Right renal pelvis (tissue), 4 donors: ENCODE measurements around the gene KRTCAP2. TPM values are rescaled to one million over a fixed set of nuclear protein-coding genes. Genes with fewer than 3 reads are reported as not detected.

Source experiments
- DNase-seq, 4 donors: peaks; one replicate each; pipeline ENCODE4 v3.0.0-alpha.2; 2013; ENCODE audit warnings: low read depth in 4 of 4, low spot score in 3 of 4, missing footprints in 1 of 4
- polyA plus RNA-seq, 4 donors: library from polyadenylated mRNA; unstranded; fragments of 120-200 nt; gene quantifications; one replicate each; pipeline ENCODE4 v1.2.1, GENCODE V29; 2013; ENCODE audit not compliant: insufficient read length in 4 of 4

Gene KRTCAP2
- polyA plus RNA-seq, 4 donors, result 137 to 177 (median 153) TPM

DNA sequence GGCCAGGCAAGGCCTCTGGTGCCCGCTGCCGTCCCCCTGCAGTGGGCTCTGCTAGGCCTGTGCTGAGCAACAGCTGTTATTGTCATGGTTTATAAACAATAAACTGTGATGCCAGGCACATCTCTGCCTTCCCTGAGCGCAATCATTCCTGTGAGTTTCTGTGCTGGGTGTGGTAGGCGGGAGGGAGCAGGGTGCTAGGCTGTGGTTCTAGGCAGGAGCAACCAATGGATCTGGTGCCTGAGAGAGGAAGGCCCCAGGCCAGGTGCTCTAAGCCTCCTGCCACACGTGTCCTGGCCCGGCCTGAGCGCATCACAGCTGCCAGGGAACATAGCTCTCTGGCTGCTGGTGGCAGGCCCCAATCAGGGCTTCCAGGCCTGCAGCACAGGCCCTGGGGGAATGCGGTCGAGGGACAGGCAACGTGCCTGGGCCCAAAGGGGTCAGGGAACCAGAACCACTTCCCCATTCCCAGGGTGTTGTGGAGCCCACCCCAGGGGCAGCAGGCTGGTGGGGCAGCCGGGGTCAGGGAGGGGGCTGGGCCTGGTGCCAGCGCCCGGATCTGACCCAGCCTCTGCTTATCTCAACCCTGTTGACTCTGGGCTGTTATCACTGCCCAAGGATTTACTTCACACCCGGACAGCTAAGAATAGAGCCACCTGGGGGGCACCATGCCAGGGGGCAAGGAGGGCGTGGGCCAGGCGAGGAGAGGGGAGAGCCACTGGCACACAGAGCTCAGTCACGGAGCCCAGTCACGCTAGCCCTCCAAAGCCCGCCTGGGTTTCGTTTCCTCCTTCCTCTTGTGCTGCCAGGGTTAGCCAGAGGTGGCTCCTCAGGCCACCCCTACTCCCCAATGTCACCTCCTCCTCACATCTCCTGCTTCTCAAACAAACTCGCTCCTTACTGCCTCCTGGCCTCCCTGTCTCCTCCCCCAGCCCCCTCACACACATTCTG, 12.0 kb upstream of the KRTCAP2 start:
- no peak for DNase-seq

DNA sequence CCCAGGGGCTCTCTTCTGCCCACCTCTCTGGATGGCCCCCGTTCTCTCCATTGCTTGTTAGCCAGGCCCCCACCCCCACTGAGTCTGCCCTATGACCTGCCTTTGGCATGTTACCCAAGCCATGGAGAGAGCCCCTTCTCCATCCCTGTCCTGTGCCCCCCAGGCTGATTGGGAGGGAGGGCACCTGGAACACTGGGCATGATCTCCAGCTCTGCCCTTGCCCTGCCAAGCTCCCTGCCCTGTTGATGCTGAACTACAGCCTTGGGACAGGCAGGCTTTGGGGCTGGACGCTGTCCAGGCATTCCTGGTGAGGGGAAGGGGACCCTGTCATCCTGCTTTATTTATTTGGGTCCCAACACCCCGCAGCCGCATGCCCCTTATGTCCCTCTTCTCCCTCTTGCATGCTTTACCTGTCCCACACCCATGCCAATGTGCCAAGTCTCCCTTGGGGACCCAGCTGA, 11.3 kb upstream of the KRTCAP2 start:
- no peak for DNase-seq

DNA sequence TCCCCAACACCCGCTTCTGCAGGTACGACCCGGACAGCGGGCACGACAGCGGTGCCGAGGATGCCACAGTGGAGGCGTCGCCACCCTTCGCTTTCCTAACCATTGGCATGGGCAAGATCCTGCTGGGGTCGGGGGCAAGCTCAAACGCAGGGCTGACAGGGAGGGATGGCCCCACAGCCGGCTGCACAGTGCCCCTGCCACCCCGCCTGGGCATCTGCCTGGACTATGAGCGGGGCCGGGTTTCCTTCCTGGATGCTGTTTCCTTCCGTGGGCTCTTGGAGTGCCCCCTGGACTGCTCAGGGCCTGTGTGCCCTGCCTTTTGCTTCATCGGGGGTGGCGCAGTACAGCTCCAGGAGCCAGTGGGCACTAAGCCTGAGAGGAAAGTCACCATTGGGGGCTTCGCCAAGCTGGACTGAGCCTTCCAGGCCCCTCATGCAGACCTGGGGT, 10.7 kb upstream of the KRTCAP2 start:
- no peak for DNase-seq

DNA sequence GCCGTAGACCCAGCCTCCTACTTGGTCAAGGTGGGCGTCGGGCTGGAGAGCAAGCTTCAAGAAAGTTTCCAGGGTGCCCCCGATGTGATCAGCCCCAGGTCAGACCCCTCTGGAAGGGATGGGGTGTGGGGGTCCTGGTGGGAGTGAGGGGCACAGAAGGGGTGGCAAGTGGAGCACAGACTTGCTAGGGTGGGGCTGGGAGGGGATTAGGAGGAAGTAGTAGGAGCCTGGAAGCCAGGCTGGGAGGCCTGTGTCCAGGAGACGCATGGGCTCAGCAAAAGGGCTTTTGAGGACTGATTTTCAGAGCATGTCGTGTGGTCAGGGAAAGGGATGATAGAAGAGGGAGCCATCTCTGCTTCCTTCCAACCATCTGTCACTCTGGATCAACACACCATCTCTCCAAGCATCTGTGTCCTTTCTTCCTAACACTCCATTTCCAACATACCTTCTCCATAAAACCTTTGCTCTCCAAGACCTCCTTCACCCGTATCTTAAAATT, 9.0 kb upstream of the KRTCAP2 start:
- DNase-seq, result no peak

DNA sequence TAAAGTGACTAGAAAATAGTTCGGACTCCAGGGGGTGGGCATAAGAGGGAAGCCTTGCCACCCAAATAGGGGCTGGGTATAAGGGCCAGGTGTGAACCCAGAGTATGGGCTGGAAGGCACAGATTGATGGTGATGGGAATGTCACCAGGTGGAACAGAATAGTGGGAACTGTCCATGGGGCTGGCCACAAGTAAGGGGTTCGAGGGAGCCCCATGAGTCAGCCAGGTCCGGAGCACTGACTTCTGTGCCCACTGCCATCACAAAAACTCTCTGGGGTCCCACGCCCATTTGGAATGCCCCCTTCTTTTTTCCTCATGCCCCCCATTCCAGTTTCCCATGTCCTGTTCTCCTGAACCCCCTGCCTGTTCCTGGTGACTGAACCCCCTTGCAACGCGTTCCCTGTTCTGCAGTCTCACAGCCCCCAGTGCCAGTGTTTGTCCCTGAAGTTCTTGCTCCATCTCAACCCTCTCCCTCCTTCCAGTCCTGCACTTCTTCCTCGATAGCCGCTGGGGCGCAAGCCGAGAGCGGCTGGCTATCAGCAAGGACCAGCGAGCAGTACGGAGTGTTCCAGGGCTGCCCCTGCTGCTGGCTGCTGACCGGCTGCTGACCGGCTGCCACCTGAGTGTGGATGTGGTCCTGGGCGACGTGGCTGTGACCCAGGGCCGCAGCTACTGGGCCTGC, 8.4 kb upstream of the KRTCAP2 start:
- no peak for DNase-seq

DNA sequence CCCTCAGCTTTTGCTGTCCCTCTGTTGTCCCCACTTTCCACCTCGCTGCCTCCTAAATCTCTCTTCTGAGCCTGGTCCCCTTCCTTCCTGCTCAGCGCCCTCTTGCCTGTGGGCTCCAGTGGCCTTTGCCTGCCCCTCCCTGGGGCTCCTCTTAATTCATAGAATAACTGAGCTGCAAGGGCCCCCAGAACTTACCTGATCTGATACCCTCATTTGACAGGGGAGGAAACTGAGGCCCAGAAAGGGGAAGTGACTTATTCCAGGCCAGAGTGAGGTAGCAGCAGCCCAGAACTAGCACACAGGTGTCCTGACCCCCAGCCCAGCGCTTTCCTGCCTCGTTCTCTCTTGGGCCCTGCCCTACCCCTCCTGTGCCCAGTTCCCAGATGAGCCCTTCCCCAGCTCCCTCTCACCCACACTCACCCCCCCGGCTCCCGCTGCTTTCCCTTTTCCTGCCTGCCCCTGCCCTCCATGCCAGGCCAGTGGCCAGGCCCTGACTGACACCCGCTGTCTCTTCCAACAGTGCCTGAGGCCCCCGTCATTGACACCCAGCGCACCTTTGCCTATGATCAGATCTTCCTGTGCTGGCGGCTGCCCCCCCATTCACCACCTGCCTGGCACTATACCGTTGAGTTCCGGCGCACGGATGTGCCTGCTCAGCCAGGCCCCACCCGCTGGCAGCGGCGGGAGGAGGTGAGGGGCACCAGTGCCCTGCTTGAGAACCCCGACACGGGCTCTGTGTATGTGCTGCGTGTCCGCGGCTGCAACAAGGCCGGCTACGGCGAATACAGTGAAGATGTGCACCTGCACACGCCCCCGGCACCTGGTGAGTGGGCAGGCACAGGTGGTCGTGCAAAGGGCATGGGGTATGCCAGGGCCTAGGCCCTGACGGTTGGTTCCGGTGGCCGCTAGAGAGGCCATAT, 6.3 kb upstream of the KRTCAP2 start:
- DNase-seq, result no peak

DNA sequence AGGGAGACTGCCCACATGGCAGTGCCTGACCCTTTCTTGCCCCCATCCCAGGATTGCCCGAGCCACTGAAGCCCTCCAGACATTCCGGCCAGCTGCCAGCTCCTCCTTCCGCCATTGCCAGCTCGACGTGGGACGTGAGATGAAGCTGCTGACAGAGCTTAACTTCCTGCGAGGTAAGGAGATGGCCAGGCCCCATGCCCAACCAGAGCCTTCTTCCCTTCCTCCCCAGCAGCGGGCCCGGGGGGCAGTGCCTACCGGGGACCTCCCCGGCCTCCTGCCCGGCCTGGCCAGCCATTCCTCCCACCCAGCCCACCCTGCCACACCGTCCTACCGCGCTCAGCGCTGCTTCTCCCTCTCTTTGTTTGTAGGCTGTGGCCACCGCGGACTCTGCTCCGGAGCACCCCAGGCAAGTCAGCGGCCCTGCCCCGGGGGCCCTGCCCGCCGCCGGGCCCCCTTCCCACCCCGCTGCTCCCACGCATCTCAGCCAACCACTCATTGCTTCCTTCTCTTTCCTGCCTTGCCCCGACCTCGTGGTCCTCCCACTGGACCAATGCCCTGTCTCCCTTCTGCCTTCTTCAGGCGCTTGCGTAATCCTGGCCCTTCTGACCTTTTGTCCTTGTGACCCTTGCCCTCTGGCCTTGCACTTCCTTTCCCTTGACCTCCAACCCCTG, 5.5 kb upstream of the KRTCAP2 start:
- no peak for DNase-seq

DNA sequence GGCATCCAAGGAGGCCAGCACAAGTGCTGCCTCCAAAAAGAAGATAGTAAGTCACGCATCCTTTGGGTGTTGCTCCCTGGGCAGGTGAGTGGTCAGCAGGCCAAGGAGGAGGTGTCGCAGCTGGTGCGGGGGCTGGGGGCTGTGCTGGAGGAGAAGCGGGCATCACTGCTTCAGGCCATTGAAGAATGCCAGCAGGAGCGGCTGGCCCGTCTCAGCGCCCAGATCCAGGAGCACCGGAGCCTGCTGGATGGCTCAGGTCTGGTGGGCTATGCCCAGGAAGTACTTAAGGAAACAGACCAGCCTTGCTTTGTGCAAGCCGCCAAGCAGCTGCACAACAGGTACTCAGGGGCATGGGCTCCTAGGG, 4.8 kb upstream of the KRTCAP2 start:
- no peak for DNase-seq

DNA sequence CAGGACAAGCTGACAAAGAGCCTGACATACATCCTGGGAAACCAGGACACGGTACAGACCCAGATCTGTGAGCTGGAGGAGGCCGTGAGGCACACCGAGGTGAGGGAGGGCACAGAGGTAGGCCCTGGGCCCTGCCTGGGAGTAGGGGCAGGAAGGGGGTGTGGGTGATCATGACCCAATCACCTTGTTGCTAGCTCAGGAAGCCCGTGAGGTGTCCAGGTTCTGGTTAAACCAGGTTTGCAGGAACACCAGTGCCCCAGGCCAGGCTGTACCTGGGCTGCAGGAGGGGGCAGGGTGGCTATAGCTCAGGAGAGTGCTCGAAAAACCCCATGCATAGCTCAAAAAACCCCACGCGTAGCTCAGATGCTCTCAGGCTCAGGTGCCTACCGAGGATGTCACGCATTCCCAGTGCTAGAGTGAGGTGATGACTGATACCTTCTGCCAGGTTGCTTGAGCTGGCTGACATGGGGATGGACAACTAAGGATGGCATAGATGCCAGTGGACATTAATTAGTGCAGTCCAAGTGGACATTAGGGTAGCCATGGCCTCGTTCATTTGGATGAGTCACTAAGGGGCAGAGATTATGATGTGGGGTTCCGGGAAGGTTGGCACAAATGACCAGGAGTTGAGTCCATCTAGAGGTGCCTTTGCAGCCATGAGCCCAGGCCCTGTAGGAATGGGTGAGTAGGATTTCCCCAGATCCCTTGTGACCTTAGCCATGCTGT, 4.3 kb upstream of the KRTCAP2 start:
- DNase-seq, result no peak

DNA sequence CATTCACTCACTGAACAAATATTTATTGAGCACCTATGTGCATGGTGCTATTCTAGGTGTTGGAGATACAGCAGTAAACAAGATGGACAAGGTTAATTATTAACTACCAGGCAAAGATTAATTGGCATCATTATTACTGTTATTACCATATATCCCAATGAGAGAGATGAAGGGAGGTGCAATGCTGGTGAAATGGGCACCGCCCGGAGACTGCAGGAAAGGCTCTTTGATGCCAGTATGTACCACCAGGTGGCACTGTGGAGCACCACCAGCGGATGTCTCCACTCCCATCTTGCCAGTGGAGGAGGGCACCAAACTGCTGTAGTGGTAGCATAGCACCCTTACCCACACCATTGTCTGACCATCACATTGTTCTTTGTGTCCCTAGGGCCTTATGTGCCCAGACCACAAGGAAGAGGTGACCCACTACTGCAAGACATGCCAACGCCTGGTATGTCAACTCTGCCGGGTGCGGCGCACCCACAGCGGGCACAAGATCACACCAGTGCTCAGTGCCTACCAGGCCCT, 3.5 kb upstream of the KRTCAP2 start:
- DNase-seq, result no peak

DNA sequence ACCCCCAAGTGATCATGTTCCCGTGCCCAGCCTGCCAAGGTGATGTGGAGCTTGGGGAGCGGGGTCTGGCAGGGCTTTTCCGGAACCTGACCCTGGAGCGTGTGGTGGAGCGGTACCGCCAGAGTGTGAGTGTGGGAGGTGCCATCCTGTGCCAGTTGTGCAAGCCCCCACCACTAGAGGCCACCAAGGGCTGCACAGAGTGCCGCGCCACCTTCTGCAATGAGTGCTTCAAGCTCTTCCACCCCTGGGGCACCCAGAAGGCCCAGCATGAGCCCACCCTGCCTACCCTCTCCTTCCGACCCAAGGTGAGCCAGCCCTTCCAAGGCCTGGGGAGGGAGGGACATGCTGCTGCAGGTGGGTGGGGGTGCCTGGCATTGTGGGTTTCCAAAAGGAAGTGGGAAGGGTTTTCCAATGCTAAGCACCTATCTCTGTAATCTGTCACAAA, 2.8 kb upstream of the KRTCAP2 start:
- DNase-seq, result no peak

DNA sequence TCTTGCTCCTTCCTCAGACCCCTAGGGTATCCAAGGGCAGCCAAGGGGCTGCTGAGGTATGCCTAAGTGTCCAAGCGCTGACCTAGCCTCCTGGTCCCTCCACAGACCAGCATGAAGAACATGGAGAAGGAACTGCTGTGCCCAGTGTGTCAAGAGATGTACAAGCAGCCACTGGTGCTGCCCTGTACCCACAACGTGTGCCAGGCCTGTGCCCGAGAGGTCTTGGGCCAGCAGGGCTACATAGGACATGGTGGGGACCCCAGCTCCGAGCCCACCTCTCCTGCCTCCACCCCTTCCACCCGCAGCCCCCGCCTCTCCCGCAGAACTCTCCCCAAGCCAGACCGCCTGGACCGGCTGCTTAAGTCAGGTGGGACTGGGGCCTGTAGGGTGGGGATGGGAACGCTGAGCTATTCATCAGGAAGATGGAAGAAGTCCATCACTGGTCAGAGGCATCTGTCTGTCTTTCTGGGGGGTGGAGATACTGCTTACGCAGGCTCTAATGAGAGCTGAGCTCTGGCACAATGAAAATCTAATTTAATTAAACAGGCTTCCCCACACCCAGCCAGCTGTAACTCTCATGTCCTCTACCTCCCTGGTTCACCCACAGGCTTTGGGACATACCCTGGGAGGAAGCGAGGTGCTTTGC, 2.3 kb upstream of the KRTCAP2 start:
- no peak for DNase-seq

DNA sequence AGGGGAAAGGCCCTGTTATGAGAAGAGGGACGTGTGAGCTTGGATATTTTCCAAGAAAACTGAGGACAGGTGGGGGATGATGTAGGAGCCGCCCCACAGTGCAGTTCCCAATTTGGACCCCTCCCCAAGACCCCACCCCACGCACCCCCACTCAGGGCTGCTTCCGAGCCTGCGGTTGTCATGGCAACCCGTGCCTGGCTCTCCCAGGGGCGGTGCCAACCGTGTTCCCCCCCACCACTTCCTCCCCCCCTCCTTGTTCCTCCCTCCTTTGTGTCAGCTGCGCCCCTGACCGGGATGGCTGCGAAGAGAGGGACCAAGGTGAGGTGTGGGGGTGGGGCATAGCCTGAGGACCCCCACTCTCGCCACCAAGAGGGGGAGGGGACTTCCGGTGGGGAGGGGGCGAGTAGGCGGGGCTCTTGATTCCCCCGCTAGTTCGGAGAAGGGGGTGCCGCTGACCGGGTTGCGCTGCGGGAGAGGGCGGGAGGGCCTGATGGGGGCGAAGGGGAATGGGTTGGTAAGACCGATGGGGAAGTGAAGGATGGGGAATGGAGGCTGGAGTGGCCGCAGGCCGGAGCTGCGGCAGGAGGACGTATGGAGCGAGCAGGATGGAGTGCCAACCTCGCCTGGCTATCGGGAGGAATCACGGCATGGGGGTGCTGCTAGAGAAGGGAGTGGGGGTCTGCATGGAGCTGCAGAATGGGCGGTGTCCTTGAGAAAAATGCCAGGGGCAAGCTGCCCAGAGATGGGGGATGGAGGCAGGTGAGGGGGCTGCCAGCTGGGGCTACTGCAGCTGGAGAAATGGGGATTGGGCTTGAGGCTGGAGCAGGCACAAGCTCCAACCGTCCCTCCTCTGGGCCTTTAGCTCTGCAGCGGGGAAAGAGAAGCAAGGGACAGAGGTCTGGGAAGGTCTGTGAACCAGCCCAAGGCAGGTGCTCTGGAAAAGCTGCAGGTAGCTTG, 1.5 kb upstream of the KRTCAP2 start:
- no peak for DNase-seq

DNA sequence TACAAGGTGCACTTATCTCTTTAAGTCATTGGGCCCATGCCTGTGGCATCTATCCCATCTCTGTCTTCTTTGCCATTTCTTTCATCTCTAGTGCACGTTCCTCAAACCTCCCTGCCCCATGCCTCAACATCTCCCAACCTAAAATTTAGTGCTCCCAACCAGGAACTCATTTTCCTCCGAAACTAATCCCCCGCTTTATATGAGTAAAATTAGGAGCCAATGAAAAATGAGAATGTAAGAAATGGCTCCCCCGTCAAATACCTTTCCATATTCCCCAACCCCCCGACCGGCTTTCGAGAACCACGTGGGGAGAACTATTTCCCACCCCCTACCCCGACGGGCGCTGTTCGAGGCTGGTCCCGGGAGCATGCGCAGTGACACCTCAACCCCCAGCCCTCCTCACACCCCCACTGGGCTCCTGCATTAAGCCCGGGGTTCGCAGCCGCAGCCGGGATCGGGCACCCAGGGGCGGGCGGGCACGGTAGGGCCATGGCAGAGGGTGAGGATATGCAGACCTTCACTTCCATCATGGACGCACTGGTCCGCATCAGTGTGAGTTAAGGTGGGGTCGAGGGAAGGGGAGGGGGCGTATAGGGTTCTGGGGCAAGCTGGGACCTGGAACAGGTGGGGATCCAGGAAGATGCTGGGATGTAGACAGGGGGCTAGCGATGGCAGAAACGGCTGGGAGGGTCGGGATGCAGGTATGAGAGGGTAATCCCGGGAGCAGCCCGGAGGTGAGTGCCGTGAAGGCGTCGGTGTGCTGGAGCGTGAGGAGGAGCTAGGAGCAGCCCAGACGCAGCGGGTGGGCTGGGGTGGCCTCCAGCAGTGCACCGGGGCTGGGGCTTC, 597 bp upstream of the KRTCAP2 start, which contains the start of gene TRIM46:
TSS of gene TRIM46 (plus strand) at position 372 of the 846 bp plus-strand sequence. CDS start at position 490, 118 bp downstream.
- DNase-seq, result no peak

DNA sequence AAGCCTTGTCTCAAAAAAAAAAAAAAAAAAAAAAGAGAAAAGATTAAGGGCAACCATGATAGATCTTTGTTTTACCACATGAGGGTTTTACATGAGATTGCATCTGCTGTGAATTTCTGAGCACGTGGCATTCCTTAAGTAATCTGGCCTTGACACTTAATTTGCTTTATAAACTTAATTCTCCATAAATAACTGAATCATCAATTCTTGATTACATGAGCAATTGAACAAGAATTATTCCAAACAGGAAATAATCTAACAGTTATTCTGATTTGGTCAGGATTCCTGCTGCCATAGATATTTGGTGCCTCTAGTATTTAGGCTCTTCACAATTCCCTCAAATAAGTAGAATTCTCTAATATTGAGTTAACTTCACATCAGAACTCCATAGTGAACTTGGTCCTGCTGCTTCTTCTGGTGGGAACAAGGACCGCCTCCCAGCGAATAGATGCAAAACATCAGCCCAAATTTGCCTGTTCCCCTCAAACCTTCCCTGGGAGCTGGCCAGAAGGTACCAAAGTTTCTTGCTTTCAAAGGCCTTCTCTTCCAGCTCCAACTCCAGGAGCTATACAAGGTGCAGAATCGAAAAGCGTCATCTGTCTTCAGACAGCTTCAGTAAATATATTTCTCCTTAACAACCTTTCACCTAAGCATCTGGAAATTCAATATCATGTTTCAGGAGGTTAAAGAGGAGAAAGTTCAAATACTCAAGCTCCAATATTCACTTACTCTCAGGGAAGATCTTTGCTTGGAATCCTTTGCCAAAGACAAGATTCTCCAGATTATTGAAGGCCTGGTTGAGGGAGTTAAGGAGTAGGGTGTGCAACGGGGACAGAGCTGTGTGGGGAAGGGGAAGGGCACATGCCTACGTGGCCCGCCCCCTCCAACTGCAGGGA, 1.0 kb downstream of the KRTCAP2 start:
- DNase-seq, result no peak
